ENCODE results near the gene EMP3. TPM values are rescaled to one million over a fixed set of nuclear protein-coding genes. Genes with fewer than 3 reads are reported as not detected.

Gene EMP3
- total RNA-seq, 2 experiments from 2014 or later = 189 to 191 TPM

GRCh38 chr19:48340995-48341394 lies 15.6 kb downstream of the EMP3 start:
- intact Hi-C loops (cut with micrococcal nuclease) = no loop called here
- ChIA-PET POLR2A (interaction anchor here (0.5 to 0.7 kb wide), 2 partner anchors 137 to 235 kb away, joined by 3 to 4 read pairs; no protein-coding TSS in a partner anchor), CTCF (interaction anchor here (1.0 to 2.0 kb wide), 4 partner anchors 10 to 50 kb away, joined by 3 to 9 read pairs (median 6); partner anchors contain the start of gene KDELR1)
- Mint-ChIP-seq H3K4me3 (no peak overlapping the region), H3K4me1 (ENCODE audit: low read depth) (no peaks in the 10 kb centered on the region), H3K27me3 (no peaks in the 10 kb centered on the region), H3K9me3 (no peaks in the 10 kb centered on the region), H3K27ac (no peak overlapping the region), H3K36me3 (ENCODE audit: low read depth) (no peaks in the 10 kb centered on the region)
- DNase-seq (no peak), ATAC-seq (no peak)
- TF ChIP-seq, protein P1, sequence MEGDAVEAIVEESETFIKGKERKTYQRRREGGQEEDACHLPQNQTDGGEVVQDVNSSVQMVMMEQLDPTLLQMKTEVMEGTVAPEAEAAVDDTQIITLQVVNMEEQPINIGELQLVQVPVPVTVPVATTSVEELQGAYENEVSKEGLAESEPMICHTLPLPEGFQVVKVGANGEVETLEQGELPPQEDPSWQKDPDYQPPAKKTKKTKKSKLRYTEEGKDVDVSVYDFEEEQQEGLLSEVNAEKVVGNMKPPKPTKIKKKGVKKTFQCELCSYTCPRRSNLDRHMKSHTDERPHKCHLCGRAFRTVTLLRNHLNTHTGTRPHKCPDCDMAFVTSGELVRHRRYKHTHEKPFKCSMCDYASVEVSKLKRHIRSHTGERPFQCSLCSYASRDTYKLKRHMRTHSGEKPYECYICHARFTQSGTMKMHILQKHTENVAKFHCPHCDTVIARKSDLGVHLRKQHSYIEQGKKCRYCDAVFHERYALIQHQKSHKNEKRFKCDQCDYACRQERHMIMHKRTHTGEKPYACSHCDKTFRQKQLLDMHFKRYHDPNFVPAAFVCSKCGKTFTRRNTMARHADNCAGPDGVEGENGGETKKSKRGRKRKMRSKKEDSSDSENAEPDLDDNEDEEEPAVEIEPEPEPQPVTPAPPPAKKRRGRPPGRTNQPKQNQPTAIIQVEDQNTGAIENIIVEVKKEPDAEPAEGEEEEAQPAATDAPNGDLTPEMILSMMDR (IDR thresholded peaks at IDR 0.05) = no peak

DNA sequence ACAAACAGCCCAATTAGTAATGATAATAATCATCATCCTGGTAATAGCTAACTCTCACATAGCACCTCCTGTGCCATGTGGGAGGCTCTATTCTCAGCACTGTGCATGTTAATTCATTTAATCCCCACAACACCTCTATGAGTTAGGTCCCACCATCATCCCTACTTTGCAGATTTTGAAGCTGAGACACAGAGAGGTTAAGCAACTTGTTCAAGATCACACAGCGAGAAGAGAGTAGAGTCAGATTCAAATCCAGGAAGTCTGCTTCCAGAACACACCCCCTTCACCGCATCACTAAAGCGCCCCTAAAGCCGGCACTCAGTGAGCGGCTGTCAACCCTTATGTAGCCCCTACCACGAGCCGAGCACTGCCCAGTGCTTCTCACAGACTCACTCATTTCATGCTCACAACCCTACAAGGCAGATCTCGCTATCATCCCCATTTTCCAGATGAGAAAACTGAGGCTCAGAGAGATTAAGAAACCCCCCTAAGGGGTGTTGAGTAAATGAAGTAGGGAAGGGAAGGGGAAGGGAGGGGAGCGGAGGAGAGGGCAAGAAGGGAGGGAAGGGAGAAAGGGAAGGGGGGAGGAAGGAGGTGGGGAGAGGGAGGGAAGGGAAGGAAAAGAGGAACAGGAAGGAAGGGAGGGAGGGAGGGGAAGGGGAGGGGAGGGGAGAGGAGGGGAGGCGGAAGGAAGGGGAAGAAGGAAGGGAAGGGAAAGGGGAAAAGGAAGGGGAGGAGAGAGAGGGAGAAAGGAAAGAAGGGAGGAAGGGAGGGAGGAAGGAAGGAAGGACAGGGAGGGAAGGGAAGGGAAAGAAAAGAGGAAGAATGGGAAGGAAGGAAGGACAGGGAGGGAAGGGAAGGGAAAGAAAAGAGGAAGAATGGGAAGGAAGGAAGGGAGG lies 16.4 kb downstream of the EMP3 start:
- CTCF ChIA-PET = interaction anchor here (1.0 to 1.8 kb wide), 3 partner anchors 28 to 51 kb away, joined by 3 to 7 read pairs (median 5); partner anchors contain the start of gene KDELR1
- Mint-ChIP-seq H3K27me3 (no peaks in the 10 kb centered on the region), H3K27ac (no peak overlapping the region), H3K36me3 (ENCODE audit: low read depth) (no peaks in the 10 kb centered on the region), H3K4me3 (no peak overlapping the region), H3K4me1 (ENCODE audit: low read depth) (no peaks in the 10 kb centered on the region), H3K9me3 (no peaks in the 10 kb centered on the region)
- ATAC-seq (no peak), DNase-seq (no peak)
- POLR2A ChIA-PET = interaction anchor here (0.6 kb wide), 1 partner anchor 177 kb away, joined by 3 read pairs; no protein-coding TSS in a partner anchor
- intact Hi-C loops (cut with micrococcal nuclease) = no loop called here
- TF ChIP-seq, protein P1 (IDR thresholded peaks at IDR 0.05) = no peak

DNA sequence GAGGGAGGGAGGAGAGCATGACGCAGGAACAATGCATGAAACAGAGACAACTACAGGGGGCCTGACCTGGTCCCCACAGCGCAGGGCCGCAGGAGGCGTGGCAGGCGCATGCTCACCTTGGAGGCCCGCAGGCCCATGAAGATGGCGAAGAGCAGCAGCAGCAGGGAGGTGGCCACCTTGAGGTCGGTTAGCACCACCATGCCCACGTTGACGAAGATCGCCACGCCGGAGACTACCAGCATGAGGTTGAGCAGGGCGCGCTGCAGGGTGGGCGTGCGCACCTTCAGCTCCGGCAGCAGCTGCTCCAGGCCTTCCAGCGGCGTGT lies 17.0 kb downstream of the EMP3 start:
- Mint-ChIP-seq H3K9me3 (no peaks in the 10 kb centered on the region), H3K27ac (no peak overlapping the region)
- CTCF ChIA-PET = no interaction called here

DNA sequence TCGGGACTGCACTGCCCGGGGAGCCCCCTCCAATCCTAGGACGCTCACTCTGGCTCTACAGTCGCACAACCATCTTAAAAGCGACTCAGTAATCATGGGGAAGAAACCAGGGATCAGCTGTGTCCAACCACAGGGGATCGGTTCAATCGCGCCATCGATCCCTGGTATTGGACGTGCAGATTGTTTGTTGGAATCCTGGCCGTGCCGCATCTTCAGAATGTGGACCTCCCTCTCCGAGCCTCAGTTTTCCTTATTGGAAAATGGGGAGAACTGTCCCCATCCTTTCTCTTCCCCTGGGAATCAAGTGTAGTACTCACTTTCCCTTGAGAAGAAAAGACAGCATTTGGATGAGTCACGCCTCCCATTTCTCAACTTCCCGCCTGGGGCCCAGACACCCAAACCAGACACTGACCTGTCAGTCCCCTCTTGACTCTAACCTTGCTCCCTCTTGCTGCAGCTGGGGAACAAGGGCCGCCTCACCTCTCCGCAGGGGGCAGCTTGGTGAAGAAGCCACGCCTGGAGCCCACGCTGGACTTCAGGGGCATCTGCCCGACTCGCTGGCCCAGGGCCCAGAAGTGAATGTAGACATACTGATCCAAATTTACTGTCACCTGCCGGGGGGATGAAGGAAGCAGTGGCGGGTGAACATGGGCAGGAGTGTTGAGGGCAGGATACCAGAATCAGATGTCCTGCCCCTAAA lies 17.6 kb downstream of the EMP3 start:
- CTCF ChIA-PET = no interaction called here
- intact Hi-C loops (cut with micrococcal nuclease) = no loop called here

More for the DNA sequence above, 17.0 kb downstream of the EMP3 start:
- intact Hi-C loops (cut with micrococcal nuclease) = no loop called here
- ATAC-seq (no peak), DNase-seq (no peak)
- H3K4me3 Mint-ChIP-seq = no peak overlapping the region
- POLR2A ChIA-PET = no interaction called here
- H3K4me1 Mint-ChIP-seq (ENCODE audit: low read depth) = no peaks in the 10 kb centered on the region
- no peaks in the 10 kb centered on the region for H3K36me3 Mint-ChIP-seq (ENCODE audit: low read depth)
- H3K27me3 Mint-ChIP-seq = no peaks in the 10 kb centered on the region
- TF ChIP-seq, protein P1 (IDR thresholded peaks at IDR 0.05) = no peak

More for the DNA sequence above, 17.6 kb downstream of the EMP3 start:
- H3K9me3 Mint-ChIP-seq = no peaks in the 10 kb centered on the region
- no peaks in the 10 kb centered on the region for H3K4me1 Mint-ChIP-seq (ENCODE audit: low read depth)
- POLR2A ChIA-PET = no interaction called here
- no peaks in the 10 kb centered on the region for H3K36me3 Mint-ChIP-seq (ENCODE audit: low read depth)
- ATAC-seq (no peak), DNase-seq (no peak)
- H3K27ac Mint-ChIP-seq = no peak overlapping the region
- H3K4me3 Mint-ChIP-seq = no peak overlapping the region
- H3K27me3 Mint-ChIP-seq = no peaks in the 10 kb centered on the region
- TF ChIP-seq, protein P1 (IDR thresholded peaks at IDR 0.05) = no peak
